Measurements from ENCODE around the gene NDUFS8. TPM values are rescaled to one million over a fixed set of nuclear protein-coding genes. Genes with fewer than 3 reads are reported as not detected.

The NDUFS8 gene
- total and polyA plus RNA-seq, 2 of the 13 experiments (the other 11 are each of a cell fraction or from before 2014, with no cell fraction given): 96.7 to 158 TPM

- TF ChIP-seq ZBTB40 (IDR thresholded peaks at IDR 0.05) (no peak), ZBTB40 (CRISPR knock-in tag; IDR thresholded peaks at IDR 0.05) (peak; percentile 46; the same call in 1 of the 2 replicates), ZNF556 (CRISPR knock-in tag; IDR thresholded peaks at IDR 0.05; ENCODE audit: borderline replicate concordance) (no peak), ZFP41 (CRISPR knock-in tag; IDR thresholded peaks at IDR 0.05; ENCODE audit: borderline replicate concordance) (no peak), ZNF577 (CRISPR knock-in tag; IDR thresholded peaks at IDR 0.05; ENCODE audit: borderline replicate concordance, low read depth) (no peak), MNT (IDR thresholded peaks at IDR 0.05) (no peak), HINFP (CRISPR knock-in tag; IDR thresholded peaks at IDR 0.05; ENCODE audit: low read depth) (no peak), MAFK (conservative IDR thresholded peaks at IDR 0.05 in 1 of 2, IDR thresholded peaks at IDR 0.05 in 1 of 2; ENCODE audit: low read length in 2 of 2) (peak; percentile 39 to 47; a peak in 3 of 4 replicates)
Measured at GRCh38 chr11:68035266-68035876, 4.9 kb downstream of the NDUFS8 start (continued).
